Gastroesophageal sphincter (tissue), 4 donors: ENCODE results near the gene THAP8. TPM values are rescaled to one million over a fixed set of nuclear protein-coding genes. Genes with fewer than 3 reads are reported as not detected.

ENCODE experiments used
- ATAC-seq: fragments of 150-250 bp; one replicate; pipeline ENCODE4 v1.9.1; 2016; ENCODE audit warnings: mild to moderate bottlenecking, moderate library complexity
- H3K27ac ChIP-seq, 4 donors: fragments of 200-600 bp; sonication (generic) in 3 of 4; 1 replicate in 3 of 4; 2 replicates in 1 of 4; pipeline ENCODE4 v1.5.1; 2016 to 2019
- H3K27me3 ChIP-seq: fragments of 200-600 bp; sonication (generic); one replicate; pipeline ENCODE4 v1.5.1; 2019
- H3K36me3 ChIP-seq, 2 donors: fragments of 200-600 bp; sonication (generic); one replicate each; pipeline ENCODE4 v1.5.1; 2019; ENCODE audit warnings: control low read depth in 1 of 2
- H3K4me1 ChIP-seq, 3 donors: fragments of 200-600 bp; sonication (generic); 1 replicate in 2 of 3; 2 replicates in 1 of 3; pipeline ENCODE4 v1.5.1; 2016 to 2019; ENCODE audit warnings: control low read depth in 2 of 3
- H3K4me3 ChIP-seq, 2 donors: fragments of 200-600 bp; sonication (generic); one replicate each; pipeline ENCODE4 v1.5.1; 2019; ENCODE audit warnings: mild to moderate bottlenecking in 1 of 2, moderate library complexity in 1 of 2
- H3K9me3 ChIP-seq, 3 donors: fragments of 200-600 bp; sonication (generic); one replicate each; pipeline ENCODE4 v1.5.1; 2017 to 2019; ENCODE audit warnings: control low read depth in 2 of 3
- CTCF ChIP-seq, 4 experiments: fragments of 200-600 bp in 2 of 4; fragments of 450-650 bp in 2 of 4; sonication (generic) in 1 of 4; IDR thresholded peaks; one replicate each; pipeline ENCODE4 v1.5.1; 2017 to 2019; ENCODE audit warnings: antibody characterized with exemption in 4 of 4, mild to moderate bottlenecking in 2 of 4, moderate library complexity in 2 of 4
- EP300 ChIP-seq: sonication (generic); formaldehyde crosslinking; IDR thresholded peaks from one replicate; pipeline ENCODE4 v1.6.1; 2017; ENCODE audit warnings: antibody characterized with exemption, mild to moderate bottlenecking
- POLR2A ChIP-seq, 2 donors: fragments of 450-650 bp; IDR thresholded peaks; one replicate each; pipeline ENCODE4 v1.6.1; 2017; ENCODE audit warnings: antibody characterized with exemption in 2 of 2, mild to moderate bottlenecking in 2 of 2, moderate library complexity in 1 of 2
- POLR2AphosphoS5 ChIP-seq: sonication (generic); formaldehyde crosslinking; IDR thresholded peaks from one replicate; pipeline ENCODE4 v1.6.1; 2017; ENCODE audit warnings: antibody characterized with exemption
- WGBS, 2 donors: methylation state at CpG; one replicate each; pipeline ENCODE4 v1.1.5; 2018; ENCODE audit warnings: low coverage in 1 of 2; 5-methylcytosine and 5-hydroxymethylcytosine counted together
- total RNA-seq, 4 donors: library from RNA; depleted of rRNA; stranded (reverse); fragments of >200 nt; gene quantifications; one replicate each; pipeline ENCODE4 v1.1.0, GENCODE V29; 2016

THAP8 gene
- total RNA-seq, 4 donors from 2014 or later, result 5.3 to 16.8 (median 9.4) TPM

GRCh38 chr19:35996777-35997176, 57.3 kb downstream of the THAP8 start:
- peak overlapping the region in 1 of 2 donors; percentile 98 for H3K4me3 ChIP-seq
- peaks cover 0 to 58% (median 31%) of the 10 kb centered on the region in 3 donors for H3K4me1 ChIP-seq
- H3K36me3 ChIP-seq, result peaks cover 0 to 34% of the 10 kb centered on the region in 2 donors
- H3K27ac ChIP-seq, result peak overlapping the region in 3 of 4 donors; percentile 90 to 95 (median 91)
- H3K27me3 ChIP-seq, result no peaks in the 10 kb centered on the region
- no peak for ATAC-seq
- TF ChIP-seq POLR2A (IDR thresholded peaks at IDR 0.05), result no peak
- TF ChIP-seq CTCF (IDR thresholded peaks at IDR 0.05), result no peak
- 73 to 81% methylated on average over 4 to 6 of the region's 8 CpGs for WGBS, 2 donors
- no peaks in the 10 kb centered on the region for H3K9me3 ChIP-seq

DNA sequence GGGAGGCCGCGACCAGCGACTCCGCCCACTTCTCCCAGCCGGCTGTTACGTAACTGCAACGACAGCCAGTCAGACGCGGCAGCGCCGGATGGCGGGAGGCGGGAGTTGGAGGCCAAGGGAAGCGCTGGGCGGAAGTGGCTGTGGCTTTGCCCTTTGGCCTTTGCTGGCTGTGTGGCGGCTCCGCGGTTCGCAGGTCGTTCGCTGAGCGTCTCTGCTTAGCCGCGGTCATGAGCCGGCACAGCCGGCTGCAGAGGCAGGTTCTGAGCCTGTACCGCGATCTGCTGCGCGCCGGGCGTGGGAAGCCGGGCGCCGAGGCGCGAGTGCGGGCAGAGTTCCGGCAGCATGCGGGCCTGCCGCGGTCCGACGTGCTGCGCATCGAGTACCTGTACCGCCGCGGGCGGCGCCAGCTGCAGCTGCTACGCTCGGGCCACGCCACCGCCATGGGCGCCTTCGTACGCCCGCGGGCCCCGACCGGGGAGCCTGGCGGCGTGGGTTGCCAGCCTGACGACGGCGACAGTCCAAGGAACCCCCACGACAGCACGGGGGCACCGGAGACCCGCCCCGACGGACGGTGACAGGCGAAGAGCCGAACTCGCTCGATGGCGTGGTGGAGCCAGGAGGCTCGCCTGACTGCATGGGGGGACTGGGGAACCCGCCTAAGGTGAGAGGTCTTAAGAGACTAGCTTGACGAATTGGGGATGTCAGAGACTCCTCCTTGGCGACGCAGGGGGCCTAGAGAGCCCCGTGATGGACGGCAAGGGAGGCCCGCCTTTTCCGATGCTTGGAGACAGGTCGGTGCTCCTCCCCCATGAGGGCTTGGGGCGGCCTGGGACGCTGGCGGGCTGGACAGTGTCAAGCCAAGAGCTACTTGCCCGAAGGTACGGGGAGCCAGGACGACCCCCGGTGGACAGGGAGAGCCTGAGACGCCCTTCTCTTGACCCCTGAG, 58.8 kb downstream of the THAP8 start, which contains the start of gene SDHAF1:
Gene SDHAF1 (plus strand): TSS at position 141 of the 946 bp plus-strand sequence. CDS start 87 bp downstream, at position 228.
- peak; percentile 91 for ATAC-seq
- WGBS, 2 donors, result 2% methylated on average over 11 of the region's 97 CpGs; no CpG with 5 or more reads in 1 of the 2 donors
- Histone ChIP-seq H3K4me1 (peaks cover 0 to 58% (median 31%) of the 10 kb centered on the region in 3 donors), H3K36me3 (peaks cover 0 to 23% of the 10 kb centered on the region in 2 donors), H3K4me3 (peak within 1 kb of the TSS; percentile 64 to 98), H3K27me3 (no peaks in the 10 kb centered on the region), H3K27ac (peak within 1 kb of the TSS; percentile 54 to 95 (median 90)), H3K9me3 (no peaks in the 10 kb centered on the region)
- TF ChIP-seq CTCF (IDR thresholded peaks at IDR 0.05) (peak in 1 of 4 experiments; percentile 18), POLR2AphosphoS5 (peak; percentile 94), POLR2A (IDR thresholded peaks at IDR 0.05) (peak; percentile 78 to 83), EP300 (no peak)

- Histone ChIP-seq H3K27me3 (peaks cover 11% of the 10 kb centered on the region), H3K4me1 (peaks cover 0 to 46% (median 24%) of the 10 kb centered on the region in 3 donors), H3K9me3 (no peaks in the 10 kb centered on the region), H3K36me3 (peaks cover 0 to 23% of the 10 kb centered on the region in 2 donors), H3K27ac (peak overlapping the region in 3 of 4 donors; percentile 32 to 95 (median 90)), H3K4me3 (peak overlapping the region; percentile 64 to 98)
- WGBS, 2 donors, result 13 to 40% methylated on average over 1 to 3 of the region's 49 CpGs
- no peak for ATAC-seq
- TF ChIP-seq CTCF (IDR thresholded peaks at IDR 0.05) (peak in 2 of 4 experiments; percentile 15 to 47), EP300 (no peak), POLR2A (IDR thresholded peaks at IDR 0.05) (no peak), POLR2AphosphoS5 (no peak)
Observed at GRCh38 chr19:35993923-35994598, 60.0 kb downstream of the THAP8 start.

- TF ChIP-seq EP300, result no peak
- TF ChIP-seq POLR2AphosphoS5, result no peak
- no peak for TF ChIP-seq CTCF (IDR thresholded peaks at IDR 0.05)
- no peak for TF ChIP-seq POLR2A (IDR thresholded peaks at IDR 0.05)
- H3K27ac ChIP-seq, result no peak overlapping the region
- no peak for ATAC-seq
- peaks cover 20% of the 10 kb centered on the region for H3K27me3 ChIP-seq
- H3K4me3 ChIP-seq, result no peak overlapping the region
- H3K9me3 ChIP-seq, result no peaks in the 10 kb centered on the region
- WGBS, 2 donors, result 90 to 95% methylated on average over 6 of the region's 8 CpGs
- peaks cover 0 to 15% of the 10 kb centered on the region in 2 donors for H3K36me3 ChIP-seq
- peaks cover 0 to 36% (median 19%) of the 10 kb centered on the region in 3 donors for H3K4me1 ChIP-seq
Observed at GRCh38 chr19:35992907-35993765, 60.9 kb downstream of the THAP8 start.
